ENCODE results near the gene TLK2.

TLK2 gene

GRCh38 chr17:62658136-62658920 lies 179.7 kb downstream of the TLK2 start:
- DNase-seq: no peak

- DNase-seq: no peak
These were observed 182.0 kb downstream of the TLK2 start for GRCh38 chr17:62660629-62661118.

- no peak for DNase-seq
These were observed 182.7 kb downstream of the TLK2 start for GRCh38 chr17:62661337-62661736.

GRCh38 chr17:62662855-62663254 lies 184.2 kb downstream of the TLK2 start:
- no peak for DNase-seq

Data from NCI-H1930 (cell line).